PFSK-1 (cell line): ENCODE results near the gene MSRB1.

ENCODE experiments used
- POLR2AphosphoS5 ChIP-seq: IDR thresholded peaks from 2 replicates; pipeline ENCODE4 v1.6.1; 2012; ENCODE audit warnings: low read depth, mild to moderate bottlenecking, control low read depth, low read length, moderate library complexity
- TAF1 ChIP-seq: IDR thresholded peaks from 2 replicates; pipeline ENCODE4 v1.6.1; 2012; ENCODE audit warnings: low read length, control low read depth, borderline replicate concordance; ENCODE audit not compliant: insufficient read depth
- TF ChIP-seq, protein P1 (sequence below), 2 experiments: IDR thresholded peaks; 2 replicates each; pipeline versions ENCODE4 v1.6.1 to v1.8.0; 2011 to 2012; ENCODE audit warnings: low read depth in 2 of 2, low read length in 2 of 2, control low read depth in 1 of 2, inconsistent platforms in 1 of 2, mild to moderate bottlenecking in 1 of 2, moderate library complexity in 1 of 2; ENCODE audit not compliant: insufficient read depth in 1 of 2

DNA sequence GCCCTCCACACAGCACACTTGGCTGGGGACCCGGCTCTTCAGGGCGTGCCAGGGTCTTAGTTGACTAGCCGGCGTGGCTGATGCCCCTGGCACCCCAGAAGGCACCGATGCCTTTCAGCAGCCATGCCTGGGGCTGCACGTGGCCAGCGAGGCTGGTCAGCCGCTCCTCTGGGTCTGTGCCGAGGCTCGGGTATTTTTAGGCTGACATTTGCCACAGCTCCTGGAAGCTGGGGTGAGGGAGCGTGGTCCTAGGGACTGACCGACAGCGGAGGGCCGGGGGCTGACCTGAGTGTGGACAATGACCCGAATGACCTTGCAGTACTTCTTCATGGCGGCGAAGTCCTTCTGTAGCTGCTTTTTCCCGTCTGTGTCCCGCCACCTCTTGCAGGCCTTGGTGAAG, 7.6 kb upstream of the MSRB1 start:
- TF ChIP-seq, protein P1, sequence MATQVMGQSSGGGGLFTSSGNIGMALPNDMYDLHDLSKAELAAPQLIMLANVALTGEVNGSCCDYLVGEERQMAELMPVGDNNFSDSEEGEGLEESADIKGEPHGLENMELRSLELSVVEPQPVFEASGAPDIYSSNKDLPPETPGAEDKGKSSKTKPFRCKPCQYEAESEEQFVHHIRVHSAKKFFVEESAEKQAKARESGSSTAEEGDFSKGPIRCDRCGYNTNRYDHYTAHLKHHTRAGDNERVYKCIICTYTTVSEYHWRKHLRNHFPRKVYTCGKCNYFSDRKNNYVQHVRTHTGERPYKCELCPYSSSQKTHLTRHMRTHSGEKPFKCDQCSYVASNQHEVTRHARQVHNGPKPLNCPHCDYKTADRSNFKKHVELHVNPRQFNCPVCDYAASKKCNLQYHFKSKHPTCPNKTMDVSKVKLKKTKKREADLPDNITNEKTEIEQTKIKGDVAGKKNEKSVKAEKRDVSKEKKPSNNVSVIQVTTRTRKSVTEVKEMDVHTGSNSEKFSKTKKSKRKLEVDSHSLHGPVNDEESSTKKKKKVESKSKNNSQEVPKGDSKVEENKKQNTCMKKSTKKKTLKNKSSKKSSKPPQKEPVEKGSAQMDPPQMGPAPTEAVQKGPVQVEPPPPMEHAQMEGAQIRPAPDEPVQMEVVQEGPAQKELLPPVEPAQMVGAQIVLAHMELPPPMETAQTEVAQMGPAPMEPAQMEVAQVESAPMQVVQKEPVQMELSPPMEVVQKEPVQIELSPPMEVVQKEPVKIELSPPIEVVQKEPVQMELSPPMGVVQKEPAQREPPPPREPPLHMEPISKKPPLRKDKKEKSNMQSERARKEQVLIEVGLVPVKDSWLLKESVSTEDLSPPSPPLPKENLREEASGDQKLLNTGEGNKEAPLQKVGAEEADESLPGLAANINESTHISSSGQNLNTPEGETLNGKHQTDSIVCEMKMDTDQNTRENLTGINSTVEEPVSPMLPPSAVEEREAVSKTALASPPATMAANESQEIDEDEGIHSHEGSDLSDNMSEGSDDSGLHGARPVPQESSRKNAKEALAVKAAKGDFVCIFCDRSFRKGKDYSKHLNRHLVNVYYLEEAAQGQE (IDR thresholded peaks at IDR 0.05; ENCODE audit: insufficient read depth in 1 of 2, low read depth in 2 of 2, low read length in 2 of 2) = no peak
- no peak for TF ChIP-seq POLR2AphosphoS5
- TF ChIP-seq TAF1 = no peak
